Left lung (tissue), 10 donors: ENCODE results near the gene HHIP. TPM values are rescaled to one million over a fixed set of nuclear protein-coding genes. Genes with fewer than 3 reads are reported as not detected.

ENCODE experiments used
- ATAC-seq: fragments of 200-7000 bp; cut with Tn5 transposase; one replicate; pipeline ENCODE4 v1.9.1; 2020; ENCODE audit warnings: moderate library complexity
- DNase-seq, 4 donors: peaks; one replicate each; pipeline ENCODE4 v3.0.0-alpha.2; 2013 to 2020
- H3K27ac ChIP-seq, 2 donors: fragments of 200-600 bp; sonication (generic) in 1 of 2; one replicate each; pipeline versions ENCODE4 v1.5.0 to v1.8.0; 2020 to 2021
- H3K27me3 ChIP-seq, 2 donors: fragments of 200-600 bp; sonication (generic) in 1 of 2; one replicate each; pipeline versions ENCODE4 v1.5.0 to v1.8.0; 2020 to 2021
- H3K36me3 ChIP-seq, 2 donors: fragments of 200-600 bp; sonication (generic) in 1 of 2; one replicate each; pipeline versions ENCODE4 v1.5.0 to v1.8.0; 2020 to 2021
- H3K4me1 ChIP-seq, 2 donors: fragments of 200-600 bp; one replicate each; pipeline ENCODE4 v1.8.0; 2021
- H3K4me3 ChIP-seq, 2 donors: fragments of 200-600 bp; sonication (generic) in 1 of 2; one replicate each; pipeline versions ENCODE4 v1.5.0 to v1.8.0; 2020 to 2021; ENCODE audit warnings: mild to moderate bottlenecking in 1 of 2
- H3K9me3 ChIP-seq, 2 donors: fragments of 200-600 bp; sonication (generic) in 1 of 2; one replicate each; pipeline versions ENCODE4 v1.5.0 to v1.8.0; 2020 to 2021
- CTCF ChIP-seq, 2 donors: fragments of 200-600 bp; sonication (generic) in 1 of 2; IDR thresholded peaks; one replicate each; pipeline versions ENCODE4 v1.5.0 to v1.8.0; 2021; ENCODE audit warnings: antibody characterized with exemption in 2 of 2
- intact Hi-C, 2 donors: fragments of 100-400 bp; cut with DNase I; formaldehyde crosslinking; loops; one replicate each; pipeline versions ENCODE4 v1.11.2 to v1.14.2; 2022
- polyA plus RNA-seq, 6 donors: library from polyadenylated mRNA; unstranded; fragments of 120-200 nt; gene quantifications; one replicate each; pipeline ENCODE4 v1.2.1, GENCODE V29; 2013; ENCODE audit not compliant: insufficient read length in 6 of 6
- total RNA-seq, 2 donors: library from RNA; stranded (reverse); fragmentation: NEBNext Ultra II Directional; extraction: Animal tissue kit (Norgen Biotek cat#: 25700); gene quantifications; one replicate each; pipeline ENCODE4 v1.2.1, GENCODE V29; 2021
- donor health status: DM: no; HTN: yes; CAD: no.
- donor health status: DM: no; HTN: no; CAD: no.

HHIP gene
- total and polyA plus RNA-seq, 8 donors: 17.1 to 59.8 (median 44.0) TPM

- H3K27ac ChIP-seq: no peak overlapping the region
- H3K4me3 ChIP-seq: no peak overlapping the region
- no peaks in the 10 kb centered on the region for H3K36me3 ChIP-seq
- no peaks in the 10 kb centered on the region for H3K27me3 ChIP-seq
- DNase-seq (no peak), ATAC-seq (no peak)
- intact Hi-C loops: no loop called here
- no peaks in the 10 kb centered on the region for H3K9me3 ChIP-seq
- no peaks in the 10 kb centered on the region for H3K4me1 ChIP-seq
- TF ChIP-seq CTCF (IDR thresholded peaks at IDR 0.05): no peak
Observed at GRCh38 chr4:144734522-144734921, 88.6 kb downstream of the HHIP start.

- H3K27ac ChIP-seq: no peak overlapping the region
- no peaks in the 10 kb centered on the region for H3K4me1 ChIP-seq
- no peaks in the 10 kb centered on the region for H3K36me3 ChIP-seq
- ATAC-seq (no peak), DNase-seq (no peak)
- intact Hi-C loops: no loop called here
- H3K9me3 ChIP-seq: no peaks in the 10 kb centered on the region
- H3K4me3 ChIP-seq: no peak overlapping the region
- H3K27me3 ChIP-seq: no peaks in the 10 kb centered on the region
- TF ChIP-seq CTCF (IDR thresholded peaks at IDR 0.05): no peak
Observed at GRCh38 chr4:144738649-144739048, 92.7 kb downstream of the HHIP start.

- ATAC-seq: no peak
- no peak for DNase-seq
- no peaks in the 10 kb centered on the region for H3K36me3 ChIP-seq
- intact Hi-C loops: no loop called here
- no peak for TF ChIP-seq CTCF (IDR thresholded peaks at IDR 0.05)
- H3K4me3 ChIP-seq: no peak overlapping the region
- no peak overlapping the region for H3K27ac ChIP-seq
- no peaks in the 10 kb centered on the region for H3K4me1 ChIP-seq
- no peaks in the 10 kb centered on the region for H3K9me3 ChIP-seq
- no peaks in the 10 kb centered on the region for H3K27me3 ChIP-seq
Observed at GRCh38 chr4:144739511-144740033, 93.6 kb downstream of the HHIP start.

- Histone ChIP-seq H3K4me1 (no peaks in the 10 kb centered on the region), H3K9me3 (no peaks in the 10 kb centered on the region), H3K36me3 (no peaks in the 10 kb centered on the region), H3K27ac (no peak overlapping the region), H3K4me3 (no peak overlapping the region), H3K27me3 (no peaks in the 10 kb centered on the region)
- TF ChIP-seq CTCF (IDR thresholded peaks at IDR 0.05): no peak
- no peak for DNase-seq
- ATAC-seq: no peak
- intact Hi-C loops: no loop called here
Observed at GRCh38 chr4:144740316-144740715, 94.4 kb downstream of the HHIP start.

- Histone ChIP-seq H3K4me1 (no peaks in the 10 kb centered on the region), H3K4me3 (no peak overlapping the region), H3K27ac (no peak overlapping the region), H3K9me3 (no peaks in the 10 kb centered on the region), H3K36me3 (no peaks in the 10 kb centered on the region), H3K27me3 (no peaks in the 10 kb centered on the region)
- DNase-seq (no peak), ATAC-seq (no peak)
- TF ChIP-seq CTCF (IDR thresholded peaks at IDR 0.05): no peak
- intact Hi-C loops: no loop called here
Observed at GRCh38 chr4:144748814-144749555, 103.0 kb downstream of the HHIP start.
